Muscle layer of duodenum (tissue), 2 donors: Measurements from ENCODE around the gene RNF13.
"Not testable (repeated sequence)": the region's sequence is repeated elsewhere in the genome, so short reads cannot be mapped to it uniquely, and the experiment has no call there.

ENCODE experiments used
- H3K27ac ChIP-seq: one replicate; pipeline ENCODE4 v1.7.0; 2013; ENCODE audit warnings: mild to moderate bottlenecking, low read length
- H3K27me3 ChIP-seq: one replicate; pipeline ENCODE4 v1.7.0; 2013; ENCODE audit warnings: low read depth, mild to moderate bottlenecking, control low read depth, low read length
- H3K36me3 ChIP-seq, 2 donors: one replicate each; pipeline ENCODE4 v1.7.0; 2013; ENCODE audit warnings: low read length in 2 of 2, control low read depth in 1 of 2, mild to moderate bottlenecking in 1 of 2; ENCODE audit not compliant: insufficient read depth in 2 of 2, control insufficient read depth in 1 of 2
- H3K4me1 ChIP-seq, 2 donors: one replicate each; pipeline ENCODE4 v1.7.0; 2013; ENCODE audit warnings: low read length in 2 of 2, mild to moderate bottlenecking in 2 of 2, control low read depth in 1 of 2, moderate library complexity in 1 of 2; ENCODE audit not compliant: insufficient read depth in 2 of 2, control insufficient read depth in 1 of 2
- H3K4me3 ChIP-seq, 2 donors: one replicate each; pipeline ENCODE4 v1.7.0; 2013; ENCODE audit warnings: low read length in 2 of 2, low read depth in 1 of 2, mild to moderate bottlenecking in 1 of 2
- H3K9me3 ChIP-seq, 2 donors: one replicate each; pipeline ENCODE4 v1.7.0; 2013; ENCODE audit warnings: low read length in 2 of 2, control low read depth in 1 of 2, mild to moderate bottlenecking in 1 of 2; ENCODE audit not compliant: control insufficient read depth in 1 of 2
- donor health status: healthy.

The RNF13 gene

GRCh38 chr3:149820183-149820582 lies 7.2 kb downstream of the RNF13 start:
- H3K4me1 ChIP-seq, result peaks cover 2 to 18% of the 10 kb centered on the region in 2 donors
- H3K27ac ChIP-seq, result no peak overlapping the region
- no peaks in the 10 kb centered on the region for H3K36me3 ChIP-seq
- no peak overlapping the region for H3K4me3 ChIP-seq
- H3K9me3 ChIP-seq, result no peaks in the 10 kb centered on the region
- no peaks in the 10 kb centered on the region for H3K27me3 ChIP-seq

GRCh38 chr3:149826636-149827035 lies 13.6 kb downstream of the RNF13 start:
- H3K4me3 ChIP-seq, result no peak overlapping the region
- H3K36me3 ChIP-seq, result no peaks in the 10 kb centered on the region
- peaks cover 0 to 7% of the 10 kb centered on the region in 2 donors for H3K4me1 ChIP-seq
- H3K27me3 ChIP-seq, result no peaks in the 10 kb centered on the region
- H3K9me3 ChIP-seq, result peaks cover 0 to 4% of the 10 kb centered on the region in 2 donors
- no peak overlapping the region for H3K27ac ChIP-seq

GRCh38 chr3:149828390-149828789 lies 15.4 kb downstream of the RNF13 start:
- Histone ChIP-seq H3K36me3 (no peaks in the 10 kb centered on the region), H3K4me1 (peaks cover 0 to 4% of the 10 kb centered on the region in 2 donors), H3K9me3 (peaks cover 2 to 9% of the 10 kb centered on the region in 2 donors), H3K4me3 (no peak overlapping the region), H3K27ac (no peak overlapping the region), H3K27me3 (no peaks in the 10 kb centered on the region)

GRCh38 chr3:149829631-149830030 lies 16.6 kb downstream of the RNF13 start:
- H3K27ac ChIP-seq, H3K4me3 ChIP-seq, H3K36me3 ChIP-seq, H3K27me3 ChIP-seq, H3K4me1 ChIP-seq: not testable (repeated sequence)
- peaks cover 4 to 11% of the 10 kb centered on the region in 2 donors for H3K9me3 ChIP-seq

GRCh38 chr3:149830902-149831301 lies 17.9 kb downstream of the RNF13 start:
- Histone ChIP-seq H3K27ac (no peak overlapping the region), H3K27me3 (no peaks in the 10 kb centered on the region), H3K4me3 (no peak overlapping the region), H3K36me3 (no peaks in the 10 kb centered on the region), H3K9me3 (peaks cover 4 to 11% of the 10 kb centered on the region in 2 donors), H3K4me1 (peaks cover 0 to 3% of the 10 kb centered on the region in 2 donors)

- no peak overlapping the region for H3K27ac ChIP-seq
- H3K4me1 ChIP-seq, result no peaks in the 10 kb centered on the region
- peaks cover 4 to 11% of the 10 kb centered on the region in 2 donors for H3K9me3 ChIP-seq
- H3K36me3 ChIP-seq, result no peaks in the 10 kb centered on the region
- H3K4me3 ChIP-seq, result no peak overlapping the region
- H3K27me3 ChIP-seq, result no peaks in the 10 kb centered on the region
Observed at GRCh38 chr3:149831321-149831720, 18.3 kb downstream of the RNF13 start.

- Histone ChIP-seq H3K4me1 (no peaks in the 10 kb centered on the region), H3K9me3 (peaks cover 4 to 11% of the 10 kb centered on the region in 2 donors), H3K27me3 (no peaks in the 10 kb centered on the region), H3K27ac (no peak overlapping the region), H3K36me3 (no peaks in the 10 kb centered on the region), H3K4me3 (no peak overlapping the region)
Observed at GRCh38 chr3:149832086-149832485, 19.1 kb downstream of the RNF13 start.

- Histone ChIP-seq H3K4me3 (no peak overlapping the region), H3K27ac (no peak overlapping the region), H3K27me3 (no peaks in the 10 kb centered on the region), H3K36me3 (peaks cover 0 to 7% of the 10 kb centered on the region in 2 donors), H3K4me1 (no peaks in the 10 kb centered on the region), H3K9me3 (peaks cover 4 to 11% of the 10 kb centered on the region in 2 donors)
Observed at GRCh38 chr3:149833241-149833640, 20.2 kb downstream of the RNF13 start.

GRCh38 chr3:149838491-149838890 lies 25.5 kb downstream of the RNF13 start:
- not testable (repeated sequence) for H3K27me3 ChIP-seq, H3K9me3 ChIP-seq, H3K4me3 ChIP-seq, H3K36me3 ChIP-seq, H3K4me1 ChIP-seq, H3K27ac ChIP-seq

GRCh38 chr3:149839469-149839868 lies 26.5 kb downstream of the RNF13 start:
- H3K4me1 ChIP-seq, H3K36me3 ChIP-seq, H3K27ac ChIP-seq, H3K27me3 ChIP-seq, H3K9me3 ChIP-seq, H3K4me3 ChIP-seq: not testable (repeated sequence)

- Histone ChIP-seq H3K36me3 (peaks cover 0 to 7% of the 10 kb centered on the region in 2 donors), H3K4me1 (peaks cover 0 to 9% of the 10 kb centered on the region in 2 donors), H3K4me3 (no peak overlapping the region), H3K27ac (no peak overlapping the region), H3K9me3 (no peaks in the 10 kb centered on the region), H3K27me3 (no peaks in the 10 kb centered on the region)
Observed at GRCh38 chr3:149839896-149840295, 26.9 kb downstream of the RNF13 start.

- H3K27me3 ChIP-seq, result no peaks in the 10 kb centered on the region
- H3K4me3 ChIP-seq, result no peak overlapping the region
- no peak overlapping the region for H3K27ac ChIP-seq
- peaks cover 0 to 9% of the 10 kb centered on the region in 2 donors for H3K4me1 ChIP-seq
- H3K36me3 ChIP-seq, result peaks cover 0 to 14% of the 10 kb centered on the region in 2 donors
- H3K9me3 ChIP-seq, result no peaks in the 10 kb centered on the region
Observed at GRCh38 chr3:149843502-149843901, 30.5 kb downstream of the RNF13 start.
